Body of pancreas (tissue), 4 donors: ENCODE results near the gene PTPRN2.

ENCODE experiments used
- CTCF ChIP-seq, 7 experiments: fragments of 450-650 bp in 4 of 7; fragments of 200-600 bp in 3 of 7; sonication (generic) in 3 of 7; IDR thresholded peaks; one replicate each; pipeline ENCODE4 v1.5.1; 2016 to 2019; ENCODE audit warnings: antibody characterized with exemption in 7 of 7
- POLR2A ChIP-seq, 3 donors: fragments of 450-650 bp; IDR thresholded peaks; one replicate each; pipeline ENCODE4 v1.6.1; 2016; ENCODE audit warnings: antibody characterized with exemption in 3 of 3, mild to moderate bottlenecking in 2 of 3

DNA sequence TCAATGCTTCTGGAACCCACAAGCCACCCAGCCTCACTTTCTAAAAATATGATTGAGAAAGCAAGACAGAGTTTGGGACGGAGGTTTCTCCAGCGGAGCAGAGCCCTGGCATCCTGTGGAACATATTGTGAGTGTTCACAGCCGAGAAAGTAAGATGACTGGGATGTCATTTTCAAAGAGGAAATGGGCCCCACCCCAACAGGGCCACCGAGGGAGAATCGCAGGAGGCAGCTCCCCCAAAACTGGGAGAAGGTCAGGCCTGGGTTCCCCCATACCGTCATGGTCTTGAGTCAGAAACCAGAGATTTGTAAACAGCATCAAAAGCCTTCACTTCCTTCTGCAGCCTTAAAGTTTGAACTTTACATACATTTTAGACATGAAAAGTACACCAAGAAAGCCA is 560.0 kb downstream of the PTPRN2 start:
- TF ChIP-seq POLR2A (IDR thresholded peaks at IDR 0.05) (no peak), CTCF (IDR thresholded peaks at IDR 0.05) (no peak)
